Activated T-cell treated with anti-CD3 and anti-CD28 coated beads for 24 hours (primary cell): ENCODE measurements around the gene BRCC3.
A peak's percentile ranks its signal among the peaks of the same experiment; 100 is the strongest.

Source experiments
- DNase-seq: peaks from one replicate; pipeline ENCODE4 v3.0.0-alpha.2; 2020; ENCODE audit warnings: low read depth

BRCC3 gene

DNA sequence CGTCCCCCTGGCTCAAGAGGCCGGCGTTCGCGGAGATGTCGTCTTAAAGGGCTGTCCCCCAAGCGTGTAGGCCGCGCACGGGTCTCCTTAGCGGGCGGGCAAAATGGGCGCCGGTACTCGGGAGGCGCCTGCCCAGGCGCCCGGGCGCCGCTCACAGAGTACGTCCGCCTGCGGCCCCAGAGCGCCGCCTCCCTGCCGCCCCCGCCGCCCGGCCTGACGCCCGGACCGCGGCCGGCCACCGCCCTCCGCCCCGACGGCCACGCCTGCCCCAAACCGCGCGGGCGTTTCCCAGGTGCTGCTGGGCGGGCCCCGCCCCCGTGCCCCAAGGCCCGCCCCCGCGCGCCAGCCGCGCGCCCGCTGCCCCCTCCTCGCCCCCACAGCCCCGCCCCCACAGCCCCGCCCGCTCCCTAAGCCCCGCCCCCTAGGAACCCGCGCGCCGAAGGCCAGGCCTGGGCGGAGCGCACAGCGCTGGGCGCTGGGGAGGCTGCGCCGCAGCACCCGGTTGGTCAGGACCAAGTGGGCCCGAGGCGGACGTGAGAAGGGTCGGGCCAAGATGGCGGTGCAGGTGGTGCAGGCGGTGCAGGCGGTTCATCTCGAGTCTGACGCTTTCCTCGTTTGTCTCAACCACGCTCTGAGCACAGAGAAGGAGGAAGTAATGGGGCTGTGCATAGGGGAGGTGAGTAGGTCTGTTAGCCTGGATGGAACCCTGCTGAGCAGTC is at the start of gene BRCC3, which contains the start of the genes CMC4 and MTCP1:
Gene BRCC3, plus strand, starts transcription at position 534 of the 719 bp plus-strand sequence. Its CDS starts 20 bp downstream, at position 554.
Gene CMC4, minus strand, starts transcription at position 162 of the 719 bp plus-strand sequence. CDS start 7,113 bp downstream, outside the sequence.
Gene MTCP1, minus strand, starts transcription at position 162 of the 719 bp plus-strand sequence. CDS start 5,126 bp downstream, outside the sequence.
- peak; percentile 63 for DNase-seq

- no peak for DNase-seq
Measured at GRCh38 chrX:155022585-155022984, 48.7 kb upstream of the BRCC3 start, which contains the start of gene F8. TSS of gene F8 (minus strand) at chrX:155022723. CDS start at chrX:155022552, 171 bp downstream.

GRCh38 chrX:155023907-155024833 is 47.1 kb upstream of the BRCC3 start:
- DNase-seq, result no peak

DNA sequence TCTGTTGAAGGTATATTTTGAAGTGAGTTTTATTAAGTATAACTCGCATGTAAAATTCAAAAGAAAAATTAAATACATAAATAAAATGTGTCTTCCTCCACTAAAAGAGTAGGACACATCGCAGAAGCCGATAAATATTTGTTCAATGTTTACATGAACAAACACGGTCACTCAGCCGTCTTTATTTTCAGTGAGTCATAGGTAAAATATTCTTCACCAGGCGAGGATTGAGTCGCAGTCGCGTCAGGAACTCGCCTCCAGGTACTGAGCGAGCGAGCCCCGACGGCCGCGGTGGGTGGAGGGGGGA is 44.9 kb upstream of the BRCC3 start:
- no peak for DNase-seq

DNA sequence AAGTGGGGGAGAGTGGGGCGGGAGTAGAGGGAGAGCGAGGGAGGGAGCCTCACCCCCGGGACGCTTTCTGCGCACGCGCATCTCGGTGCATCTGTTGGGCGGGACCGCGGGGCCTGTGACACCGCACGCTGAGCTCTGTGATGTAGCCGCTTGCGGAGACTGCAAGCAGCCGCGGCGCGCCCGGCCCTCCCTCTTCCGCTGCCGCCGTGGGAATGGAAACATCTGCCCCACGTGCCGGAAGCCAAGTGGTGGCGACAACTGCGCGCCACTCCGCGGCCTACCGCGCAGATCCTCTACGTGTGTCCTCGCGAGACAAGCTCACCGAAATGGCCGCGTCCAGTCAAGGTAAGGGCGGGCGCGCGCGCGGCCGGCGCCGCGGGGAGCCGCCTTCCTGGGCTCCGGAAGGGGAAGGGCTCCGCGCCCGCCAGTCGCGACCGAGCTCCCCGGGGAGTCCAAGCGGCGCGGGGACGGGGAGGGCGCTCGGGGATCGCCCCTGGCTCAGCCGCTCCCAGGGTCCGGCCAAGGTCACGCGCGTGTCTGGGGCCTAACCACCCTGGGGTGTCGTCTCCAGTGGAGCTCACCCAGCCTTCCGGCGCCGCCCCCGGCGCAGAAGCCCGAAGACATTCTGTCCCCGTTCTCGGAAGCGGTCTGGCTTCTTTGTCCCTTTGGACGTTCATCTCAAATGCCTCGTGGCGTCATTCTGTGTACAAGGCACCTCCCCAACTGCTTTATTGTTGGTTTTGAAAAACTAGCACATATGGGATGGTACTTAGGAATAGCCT is 44.4 kb upstream of the BRCC3 start, which contains the start of gene FUNDC2:
Gene FUNDC2, plus strand, starts transcription at position 118 of the 782 bp plus-strand sequence. Its CDS starts 95 bp downstream, at position 213.
- DNase-seq, result peak; percentile 87

- peak; percentile 2 for DNase-seq
Measured at GRCh38 chrX:155027509-155028066, 43.7 kb upstream of the BRCC3 start.

DNA sequence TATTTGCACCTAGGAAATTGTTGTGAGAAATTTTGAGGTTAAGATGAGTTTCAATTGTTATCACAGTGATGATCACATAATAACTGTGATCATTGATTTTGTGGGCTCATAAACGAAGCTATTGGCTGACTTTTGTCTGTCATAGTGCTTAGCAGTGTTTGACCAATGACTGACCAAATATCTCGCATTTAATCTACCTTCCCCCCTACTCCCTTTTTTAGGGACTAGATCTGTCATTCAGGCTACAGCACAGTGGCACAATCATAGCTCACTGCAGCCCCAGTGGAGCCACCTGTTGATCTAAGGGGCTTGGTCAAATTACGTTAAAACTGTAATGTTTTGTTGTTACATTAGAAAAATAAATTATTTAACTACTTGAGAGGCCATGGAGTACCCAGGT is 43.2 kb upstream of the BRCC3 start:
- no peak for DNase-seq

DNA sequence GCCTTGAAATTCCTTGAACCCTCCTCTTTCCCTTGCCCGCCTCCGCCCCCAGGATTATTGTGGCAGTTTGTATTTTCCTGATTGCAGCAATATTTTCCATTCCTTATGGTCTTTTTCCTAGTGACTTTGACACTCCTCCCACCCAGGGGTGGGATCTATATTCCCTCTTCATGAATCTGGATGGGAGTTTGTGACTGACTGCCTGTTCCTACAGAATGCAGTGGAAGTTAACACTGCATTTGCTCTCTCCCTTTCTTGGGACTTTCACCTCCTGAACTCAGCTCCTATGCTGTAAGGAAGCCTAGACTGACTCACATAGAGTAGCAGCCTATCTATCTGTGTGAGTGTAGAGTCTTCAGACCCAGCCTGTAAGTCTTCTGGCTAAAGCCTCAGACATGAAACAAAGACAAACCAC is 42.4 kb upstream of the BRCC3 start:
- no peak for DNase-seq

DNA sequence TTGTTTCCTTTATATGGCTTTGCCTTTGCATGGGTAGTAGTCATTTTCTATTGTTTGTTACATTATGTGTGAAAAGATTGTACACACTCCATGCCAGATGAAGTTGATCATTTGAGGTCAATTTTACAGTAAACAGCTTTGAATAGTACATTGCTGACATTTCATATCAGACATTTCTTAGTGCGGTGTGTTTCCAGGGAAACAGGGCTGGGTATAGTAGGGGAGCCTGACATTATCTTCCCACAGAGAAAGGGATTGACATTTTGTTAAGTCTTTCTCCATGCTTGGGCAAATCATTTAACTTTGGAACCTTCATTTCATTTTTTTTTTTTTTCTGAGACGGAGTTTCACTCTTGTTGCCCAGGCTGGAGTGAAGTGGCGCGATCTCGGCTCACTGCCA is 39.7 kb upstream of the BRCC3 start:
- no peak for DNase-seq

GRCh38 chrX:155035688-155036087 is 35.6 kb upstream of the BRCC3 start:
- DNase-seq, result no peak

DNA sequence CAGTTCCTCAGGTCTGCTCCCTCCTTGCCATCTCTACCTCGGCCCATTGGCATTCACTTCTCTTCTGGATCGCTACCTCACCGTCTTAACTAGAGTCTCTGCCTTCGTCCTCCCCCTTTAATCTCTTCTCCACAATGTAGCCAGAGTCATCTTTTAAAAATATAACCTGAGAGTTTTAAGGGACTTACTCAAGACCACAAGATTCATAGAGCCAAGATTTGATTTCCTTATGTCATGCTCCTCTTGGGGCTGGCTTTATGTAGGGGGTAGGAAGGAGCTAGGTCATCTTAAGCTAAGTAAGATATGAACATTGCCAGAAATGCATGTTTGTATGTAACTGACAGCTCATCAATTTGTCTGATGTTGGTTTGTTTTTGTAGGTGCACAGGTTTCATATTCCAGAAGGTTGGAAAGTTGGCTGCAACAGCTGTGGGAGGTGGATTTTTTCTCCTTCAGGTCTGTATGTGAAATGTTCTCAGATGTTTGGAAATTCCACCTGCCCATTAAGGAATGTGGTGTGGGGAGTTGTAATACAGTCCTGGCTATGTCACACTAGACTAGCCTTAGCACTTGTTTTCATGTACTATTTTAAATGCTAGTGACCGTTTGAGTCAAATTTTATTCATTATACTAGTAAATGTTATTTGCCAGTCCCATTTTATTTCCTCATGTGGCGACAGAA is 25.0 kb upstream of the BRCC3 start:
- DNase-seq, result no peak

DNA sequence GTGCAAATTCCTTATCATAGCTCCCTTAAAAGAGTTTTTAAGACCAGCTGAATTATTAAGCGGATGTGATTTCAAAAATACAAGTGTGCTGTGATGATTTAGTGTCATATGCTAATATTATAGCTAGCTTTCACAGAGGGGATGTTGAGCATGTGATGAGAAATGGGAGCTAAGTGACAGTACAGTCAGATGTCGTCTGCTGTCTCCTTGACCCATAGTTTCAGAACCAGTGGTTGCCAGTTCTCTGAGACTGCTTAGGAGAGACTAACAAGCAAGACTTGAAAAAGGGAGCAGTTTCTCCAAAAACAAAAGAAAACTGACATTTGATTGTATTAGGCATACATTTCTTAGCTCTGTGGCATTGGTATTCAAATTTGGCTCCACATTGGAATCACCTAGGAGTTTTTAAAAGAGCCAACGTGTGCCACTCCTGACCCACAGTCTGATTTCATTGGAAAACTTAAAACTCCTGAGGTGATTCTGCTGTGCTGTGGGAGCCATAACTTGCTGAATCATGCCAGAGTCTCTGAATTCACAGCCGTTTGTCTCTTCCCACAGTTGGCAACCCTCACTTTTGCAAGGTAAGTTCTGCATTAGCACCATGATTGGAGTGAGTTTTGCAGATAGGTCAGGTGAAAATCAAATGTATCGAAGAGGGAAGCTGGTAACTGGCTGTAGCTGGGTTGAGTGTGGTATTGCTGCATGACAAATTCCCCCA is 24.3 kb upstream of the BRCC3 start:
- DNase-seq, result no peak

GRCh38 chrX:155048977-155049619 is 22.2 kb upstream of the BRCC3 start:
- peak; percentile 10 for DNase-seq

- DNase-seq, result no peak
Measured at GRCh38 chrX:155052738-155053498, 18.4 kb upstream of the BRCC3 start.

DNA sequence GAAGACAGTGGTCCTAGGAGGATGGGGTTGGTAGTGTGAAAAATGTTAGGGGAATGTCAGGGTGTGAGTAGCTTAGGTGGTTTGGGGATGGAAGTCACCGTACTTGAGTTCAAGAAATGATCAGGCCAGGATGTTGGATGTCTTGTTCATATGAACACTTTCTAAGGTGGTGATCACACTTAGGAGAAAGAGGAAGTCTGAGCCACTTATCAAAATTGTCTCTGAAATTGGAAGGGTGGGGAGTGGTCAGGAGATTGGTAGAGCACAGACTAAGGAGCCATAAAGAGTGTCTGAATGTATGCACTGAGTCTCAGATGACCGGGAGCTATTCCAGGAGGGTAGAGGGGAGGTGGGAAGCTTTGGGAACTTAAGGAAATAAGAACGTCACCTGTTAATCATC is 17.7 kb upstream of the BRCC3 start:
- DNase-seq, result no peak

DNA sequence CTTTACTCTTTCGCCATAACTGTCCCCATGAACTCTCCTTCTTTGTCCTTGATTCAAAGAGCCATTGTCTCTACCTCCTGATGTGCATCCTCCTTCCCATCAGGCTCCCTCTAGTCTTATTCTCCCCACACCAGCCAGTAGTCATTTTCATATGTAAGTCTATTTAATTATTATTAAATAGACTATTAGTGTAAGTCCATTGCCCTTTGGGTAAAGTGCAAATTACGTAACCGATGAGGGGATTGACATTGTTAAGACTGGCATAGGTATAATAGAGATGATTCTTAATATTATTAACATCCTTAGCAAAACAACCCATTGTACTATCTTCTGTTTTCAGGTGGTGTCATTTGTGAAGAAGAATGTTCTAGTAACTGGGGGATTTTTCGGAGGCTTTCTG is 17.1 kb upstream of the BRCC3 start:
- no peak for DNase-seq

- no peak for DNase-seq
Measured at GRCh38 chrX:155055494-155055893, 15.8 kb upstream of the BRCC3 start.

DNA sequence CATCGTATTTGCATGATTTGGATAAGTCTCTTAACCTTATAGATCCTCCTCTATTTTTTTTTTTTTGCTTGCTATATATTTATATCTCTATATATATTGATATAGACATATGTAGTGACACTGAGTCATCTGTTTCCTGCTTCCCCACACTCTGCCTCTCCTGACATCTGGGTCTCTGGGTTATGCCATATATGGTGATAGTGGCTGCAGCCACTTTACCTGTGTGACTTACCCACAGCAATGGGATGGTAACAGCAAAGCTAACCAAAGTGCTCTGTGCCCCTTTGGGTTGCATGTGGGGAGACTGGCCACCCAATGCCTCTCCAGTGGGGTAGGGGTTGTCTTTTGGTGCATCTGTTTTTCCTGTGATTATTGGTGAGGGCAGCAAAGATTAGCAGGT is 14.8 kb upstream of the BRCC3 start:
- DNase-seq, result no peak
